Kidney capillary endothelial cell (primary cell): ENCODE data around the gene MAPK1.
"Not testable (repeated sequence)": the region's sequence is repeated elsewhere in the genome, so short reads cannot be mapped to it uniquely, and the experiment has no call there.

ENCODE experiments used
- DNase-seq: peaks from one replicate; pipeline ENCODE4 v3.0.0-alpha.2; 2018; ENCODE audit warnings: low spot score

Gene MAPK1

DNA sequence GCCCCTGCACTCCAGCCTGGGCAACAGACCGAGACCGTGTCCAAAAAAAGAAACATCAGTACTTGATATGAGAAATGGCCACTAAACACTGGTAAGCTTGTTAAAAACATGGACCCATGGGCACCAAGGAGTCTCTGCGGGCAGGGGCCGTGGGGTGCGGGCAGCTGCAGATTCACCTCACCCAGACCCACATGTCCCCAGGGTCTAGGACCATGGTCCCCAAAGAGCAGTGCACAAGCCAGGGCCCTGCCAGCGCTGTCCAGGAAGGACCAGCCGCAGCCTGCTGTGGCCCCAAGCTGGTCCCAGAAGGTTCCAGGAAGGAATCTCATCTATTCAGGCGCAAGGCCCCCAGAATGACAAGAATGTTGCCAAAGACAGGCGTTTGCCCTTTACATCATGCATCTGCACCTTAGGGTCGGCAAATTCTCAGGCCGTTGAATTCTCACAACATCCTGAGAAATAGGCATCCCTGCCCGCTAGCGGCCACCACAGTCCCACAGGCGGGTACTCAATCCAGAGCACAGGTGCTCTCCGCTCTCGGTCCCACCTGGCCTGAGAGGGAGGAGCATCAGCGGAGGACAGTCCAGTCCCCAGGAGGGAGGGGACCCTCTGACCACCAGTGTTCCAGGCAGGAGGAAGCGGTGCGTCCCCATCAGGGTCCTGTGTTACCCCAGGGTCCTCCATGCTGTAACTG, 141.3 kb downstream of the MAPK1 start:
- DNase-seq: no peak

DNA sequence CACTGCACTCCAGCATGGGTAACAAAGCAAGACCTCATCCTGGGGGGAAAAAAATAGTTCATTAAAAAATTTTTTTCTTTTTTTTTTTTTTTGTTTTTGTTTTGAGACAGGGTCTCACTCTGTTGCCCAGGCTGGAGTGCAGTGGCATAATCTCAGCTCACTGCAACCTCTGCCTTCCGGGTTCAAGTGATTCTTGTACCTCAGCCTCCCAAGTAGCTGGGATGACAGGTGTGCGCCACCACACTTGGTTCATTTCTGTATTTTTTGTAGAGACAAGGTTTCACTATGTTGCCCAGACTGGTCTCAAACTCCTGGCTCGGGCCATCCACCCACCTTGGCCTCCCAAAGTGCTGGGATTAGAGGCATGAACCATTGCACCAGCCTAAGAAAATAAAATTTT, 142.9 kb downstream of the MAPK1 start:
- not testable (repeated sequence) for DNase-seq

DNA sequence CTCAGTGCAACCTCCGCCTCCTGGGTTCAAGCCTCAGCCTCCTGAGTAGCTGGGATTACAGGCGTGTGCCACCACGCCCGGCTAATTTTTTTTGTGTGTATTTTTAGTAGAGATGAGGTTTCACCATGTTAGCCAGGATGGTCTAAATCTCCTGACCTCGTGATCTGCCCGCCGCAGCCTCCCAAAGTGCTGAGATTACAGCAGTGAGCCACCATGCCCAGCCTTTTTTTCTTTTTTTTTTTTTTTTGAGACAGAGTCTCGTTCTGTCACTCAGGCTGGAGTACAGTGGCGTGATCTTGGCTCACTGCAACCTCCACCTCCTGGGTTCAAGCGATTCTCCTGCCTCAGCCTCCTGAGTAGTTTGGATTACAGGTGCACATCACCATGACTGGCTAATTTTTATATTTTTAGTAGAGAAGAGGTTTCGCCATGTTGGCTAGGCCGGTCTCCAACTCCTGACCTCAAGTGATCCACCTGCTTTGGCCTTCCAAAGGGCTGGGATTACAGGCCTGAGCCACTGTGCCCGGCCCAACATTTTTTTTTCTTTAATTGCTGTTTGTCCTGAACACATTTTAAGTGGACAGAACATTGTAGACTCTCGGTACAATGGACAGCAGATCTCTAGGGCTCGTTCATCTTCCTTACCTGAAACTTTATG, 146.1 kb downstream of the MAPK1 start:
- not testable (repeated sequence) for DNase-seq

DNA sequence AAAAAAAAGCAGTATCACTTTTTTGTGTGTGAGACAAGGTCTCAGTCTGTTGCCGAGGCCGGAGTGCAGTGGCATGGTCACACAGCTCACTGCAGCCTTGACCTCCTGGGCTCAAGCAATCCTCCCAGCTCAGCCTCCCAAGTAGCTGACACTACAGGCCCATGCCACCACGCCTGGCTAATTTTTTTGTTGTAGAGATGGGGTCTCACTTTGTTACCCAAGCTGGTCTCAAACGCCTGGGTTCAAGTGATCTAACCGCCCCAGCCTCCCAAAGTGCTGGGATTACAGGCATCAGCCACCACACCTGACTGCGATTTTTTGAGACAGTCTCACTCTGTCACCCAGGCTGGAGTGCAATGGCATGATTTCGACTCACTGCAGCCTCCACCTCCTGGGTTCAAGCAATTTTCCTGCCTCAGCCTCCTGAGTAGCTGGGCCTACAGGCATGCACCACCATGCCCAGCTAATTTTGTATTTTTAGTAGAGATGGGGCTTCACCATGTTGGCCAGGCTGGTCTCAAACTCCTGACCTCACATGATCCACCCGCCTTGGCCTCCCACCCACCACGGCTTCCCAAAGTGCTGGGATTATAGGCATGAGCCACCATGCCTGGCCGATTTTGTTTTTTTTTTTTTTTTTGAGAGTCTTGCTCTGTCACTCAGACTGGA, 147.1 kb downstream of the MAPK1 start:
- DNase-seq: not testable (repeated sequence)

DNA sequence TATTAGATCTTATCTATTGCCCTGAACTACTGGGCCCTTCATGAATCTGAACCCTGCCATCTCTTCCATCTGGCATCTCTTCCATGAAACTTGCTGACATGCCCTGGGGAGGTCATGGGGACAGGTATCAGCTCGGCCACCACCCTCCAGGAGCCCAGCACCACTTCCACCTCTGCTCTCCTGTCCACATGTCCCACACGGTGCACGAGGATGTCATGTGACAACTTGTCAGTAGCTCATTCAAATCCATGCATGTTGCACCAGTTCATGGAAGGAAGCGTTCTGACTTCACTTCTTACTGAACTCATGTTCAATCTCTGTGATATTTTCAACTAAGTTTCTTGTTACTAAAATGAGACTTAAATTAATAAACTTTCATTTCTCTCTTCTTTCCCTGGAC, 148.4 kb downstream of the MAPK1 start:
- DNase-seq: no peak

DNA sequence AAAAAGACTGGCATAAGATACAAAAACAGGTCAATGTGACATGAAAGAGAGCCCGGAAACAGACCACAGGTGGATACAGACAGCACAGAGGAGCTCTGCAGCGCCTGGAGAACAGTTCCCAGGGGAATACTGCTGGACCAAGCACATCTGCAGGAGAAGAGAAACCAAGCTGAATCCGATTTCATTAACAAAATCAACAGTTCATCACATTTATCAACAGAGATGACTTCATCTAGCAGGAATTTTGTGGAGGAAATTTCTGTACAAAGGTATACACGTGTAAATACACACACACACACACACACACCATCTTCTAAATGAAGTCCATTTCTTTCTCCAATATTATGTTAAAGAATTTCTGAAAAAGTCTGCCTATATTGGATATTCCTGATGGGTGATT, 148.9 kb downstream of the MAPK1 start:
- no peak for DNase-seq

DNA sequence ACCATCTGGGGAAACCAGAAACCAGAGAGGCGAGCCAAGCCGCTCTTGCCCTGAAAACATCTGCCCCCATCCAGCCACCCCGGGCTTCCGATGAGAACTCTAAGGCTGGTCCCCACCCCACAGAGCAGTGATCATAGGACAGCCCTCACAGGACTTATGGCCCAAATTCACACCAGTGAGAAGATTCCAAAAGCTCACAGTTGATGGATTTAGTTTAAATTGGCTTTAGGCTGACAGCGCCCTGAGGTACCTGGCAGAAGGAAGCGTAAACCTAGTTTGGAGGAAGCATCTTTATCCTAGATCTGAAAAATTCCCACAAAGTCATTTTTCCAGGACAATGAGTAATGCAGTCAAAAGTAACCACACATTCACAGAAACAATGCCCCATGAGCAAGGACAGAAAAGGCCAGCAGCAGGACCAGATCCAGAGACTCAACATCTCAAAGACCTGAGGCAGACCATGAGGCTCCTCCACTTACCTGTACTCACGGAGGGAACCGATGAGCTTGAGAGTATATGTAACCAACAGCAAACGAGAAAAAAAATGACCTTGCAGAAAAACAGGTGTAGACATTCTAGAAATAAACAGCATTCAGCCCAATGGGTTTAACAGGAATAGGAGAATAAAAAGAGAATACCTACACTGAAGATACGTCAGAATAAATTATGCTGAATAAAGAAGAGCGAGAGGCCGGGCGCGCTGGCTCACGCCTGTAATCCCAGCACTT, 150.9 kb downstream of the MAPK1 start:
- not testable (repeated sequence) for DNase-seq

DNA sequence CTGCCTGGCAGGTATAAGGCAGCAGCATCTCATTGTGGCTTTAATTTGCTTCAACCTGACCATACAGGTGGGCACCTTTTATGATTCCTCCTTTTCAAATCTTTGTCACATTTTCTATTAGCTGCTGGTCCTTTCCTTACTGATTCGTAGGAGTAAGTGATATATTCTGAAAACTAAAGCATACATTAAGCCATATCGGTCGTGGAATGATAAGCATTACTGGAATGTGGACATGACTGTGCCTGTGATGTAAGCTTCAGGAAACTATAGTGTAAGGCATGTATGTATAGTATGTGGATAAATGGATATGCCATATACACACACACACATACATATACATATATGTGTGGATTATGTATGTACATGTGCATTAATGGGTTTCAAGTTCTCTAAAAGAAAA, 152.7 kb downstream of the MAPK1 start:
- DNase-seq: no peak

DNA sequence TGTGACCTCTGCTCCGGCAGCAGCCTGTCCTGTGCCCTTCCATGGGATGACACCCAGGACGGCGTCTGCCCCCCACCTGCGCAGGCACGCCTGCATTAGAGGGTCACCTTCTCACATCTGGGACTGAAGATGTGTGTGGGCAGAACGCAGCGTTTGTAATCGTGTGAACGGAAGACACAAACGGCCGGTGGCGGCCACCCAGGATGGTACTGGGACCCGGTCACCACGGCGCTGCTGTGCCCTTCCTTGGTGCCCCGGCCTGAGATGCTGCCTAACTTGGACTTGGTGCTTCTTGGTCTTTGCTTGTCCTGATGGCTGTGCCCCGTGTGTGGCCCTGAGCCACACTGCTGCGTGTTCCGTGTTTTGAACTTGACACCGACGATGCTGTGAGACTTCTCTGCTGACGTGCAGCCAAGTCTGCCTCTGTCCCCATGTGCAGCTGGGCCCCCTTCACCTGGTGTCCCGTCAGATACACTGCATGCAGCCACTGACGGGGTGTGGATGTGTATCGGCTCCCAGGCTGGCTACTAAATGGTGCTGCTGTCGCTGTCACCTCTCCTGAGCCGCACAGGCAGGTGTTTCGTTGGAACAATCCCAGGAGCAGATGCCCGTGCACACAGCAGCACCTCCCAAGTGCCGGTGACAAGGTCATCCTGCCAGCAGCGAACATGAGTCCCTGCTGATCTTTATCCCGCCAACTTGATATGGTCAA, 153.2 kb downstream of the MAPK1 start:
- no peak for DNase-seq

DNA sequence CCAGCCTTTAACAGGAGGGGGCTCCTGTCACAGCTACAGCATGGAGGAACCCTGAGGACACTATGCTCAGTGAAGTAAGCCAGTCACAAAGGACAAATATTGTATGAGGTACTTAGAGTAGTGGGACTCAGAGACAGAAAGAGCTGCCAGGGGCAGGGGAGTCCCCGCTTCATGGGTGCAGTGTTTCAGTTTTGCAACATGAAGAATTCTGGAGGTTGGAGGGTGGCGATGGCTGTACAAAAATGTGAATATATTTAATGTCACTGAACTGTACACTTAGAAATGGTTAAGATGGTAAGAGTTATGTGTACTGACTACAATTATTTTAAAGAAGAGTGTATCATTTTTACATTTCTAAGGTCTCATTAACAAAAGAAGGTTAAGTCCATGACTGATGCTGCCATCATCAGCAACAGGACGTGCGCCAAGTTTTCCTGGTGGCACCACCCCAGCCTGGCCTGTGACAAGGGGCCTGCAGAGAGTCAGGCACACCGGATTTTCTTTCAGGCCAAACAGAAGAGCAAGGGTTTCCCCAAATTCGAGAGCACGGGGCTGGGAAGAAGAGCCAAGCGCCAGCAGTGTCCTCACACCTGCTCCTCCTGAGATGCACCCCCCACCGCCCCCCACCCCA, 153.9 kb downstream of the MAPK1 start:
- DNase-seq: peak; percentile 29

DNA sequence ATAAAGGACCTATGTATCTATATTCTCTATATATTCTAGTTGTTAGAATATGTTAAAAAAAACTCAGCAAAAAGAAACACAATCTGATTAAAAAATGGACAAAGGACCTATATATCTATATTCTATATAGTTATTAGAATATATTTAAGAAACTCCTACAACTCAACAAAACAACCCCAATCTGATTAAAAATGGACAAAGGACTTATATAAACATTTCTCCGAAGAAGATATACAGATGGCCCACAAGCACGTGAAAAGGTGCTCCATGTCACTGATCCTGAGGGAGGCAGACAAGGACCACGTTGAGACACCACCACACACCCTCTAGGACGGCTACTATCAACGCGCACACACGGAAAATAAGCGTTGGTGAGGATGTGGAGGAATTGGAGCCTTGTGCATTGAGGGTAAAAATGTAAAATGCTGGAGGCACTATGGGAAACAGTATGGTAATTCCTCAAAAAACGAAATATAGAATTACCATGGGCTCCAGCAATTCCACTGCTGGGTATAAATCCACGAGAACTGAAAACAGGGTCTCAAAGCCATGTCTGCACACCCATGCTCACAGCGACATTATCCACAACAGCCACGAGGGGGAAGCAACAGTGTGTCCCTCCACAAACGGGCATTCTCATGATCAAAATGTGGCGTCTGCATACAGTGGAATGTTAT, 154.6 kb downstream of the MAPK1 start:
- DNase-seq: peak; percentile 82

DNA sequence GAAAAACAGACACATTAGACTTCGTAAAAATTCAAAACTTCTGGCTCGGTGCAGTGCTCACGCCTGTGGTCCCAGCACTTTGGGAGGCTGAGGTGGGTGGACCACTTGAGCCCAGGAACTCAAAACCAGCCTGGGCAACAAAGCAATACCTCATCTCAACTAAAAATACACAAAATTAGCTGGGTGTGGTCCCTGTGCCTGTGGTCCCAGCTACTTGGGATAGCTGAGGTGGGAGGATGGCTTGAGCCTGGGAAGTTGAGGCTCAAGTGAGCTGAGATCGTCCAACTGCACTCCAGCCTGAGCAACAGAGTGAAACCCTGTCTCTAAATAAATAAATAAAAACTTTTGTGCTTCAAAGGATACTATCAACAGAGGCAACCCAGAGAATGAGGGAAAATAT, 155.6 kb downstream of the MAPK1 start:
- no peak for DNase-seq

DNA sequence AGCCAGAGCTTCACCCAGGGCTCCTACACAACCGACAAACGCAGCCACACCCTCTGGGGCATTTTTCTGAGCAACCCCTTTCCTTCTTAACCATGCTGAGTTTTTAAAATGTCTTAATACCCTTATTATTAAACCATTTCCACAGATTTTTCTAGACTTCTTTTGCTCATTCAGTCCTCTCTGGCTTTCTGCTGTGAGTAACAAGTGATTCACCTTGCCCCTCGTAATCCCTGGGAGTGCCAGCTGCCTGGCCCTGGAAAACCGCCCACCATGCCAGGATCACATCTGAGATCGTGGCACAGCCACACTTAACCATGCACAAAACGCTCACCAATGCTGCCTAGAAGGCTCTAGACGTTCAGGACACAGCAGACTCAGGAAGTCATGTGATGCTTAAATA, 157.3 kb downstream of the MAPK1 start:
- DNase-seq: no peak

DNA sequence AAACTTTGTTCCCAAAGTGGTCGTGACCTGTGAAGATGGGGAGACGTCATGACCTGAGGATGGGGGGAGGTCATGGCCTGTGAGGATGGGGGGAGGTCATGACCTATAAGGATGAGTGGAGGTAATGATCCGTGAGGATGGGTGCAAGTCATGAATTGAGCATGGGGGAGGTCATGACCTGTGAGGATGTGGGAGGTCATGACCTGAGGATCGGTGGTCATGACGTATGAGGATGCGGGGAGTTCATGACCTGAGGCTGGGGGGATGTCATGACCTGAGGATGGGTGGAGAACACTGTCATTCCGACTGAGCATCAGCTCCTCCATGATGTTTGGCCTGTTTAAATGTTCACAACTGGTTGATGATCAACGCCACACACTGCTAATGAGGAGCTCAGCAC, 157.8 kb downstream of the MAPK1 start:
- DNase-seq: no peak

DNA sequence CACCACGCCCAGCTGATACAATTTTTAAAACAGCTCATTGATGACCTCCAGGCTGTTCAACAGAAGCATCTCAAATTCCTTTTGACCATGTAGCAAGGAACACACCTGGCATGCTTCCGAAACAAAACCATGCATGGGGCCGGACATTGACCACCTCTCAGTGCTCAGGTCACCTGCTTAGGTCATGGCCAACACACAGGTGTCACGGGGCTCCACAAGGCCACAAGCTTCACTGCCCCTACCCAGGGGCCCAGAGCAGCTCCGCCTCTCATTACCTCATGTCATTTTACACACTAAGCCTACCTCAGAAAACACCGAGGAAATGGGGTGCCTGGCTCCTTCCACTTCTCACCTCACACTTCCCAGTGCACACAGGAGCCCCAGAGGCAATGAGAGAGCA, 158.5 kb downstream of the MAPK1 start:
- DNase-seq: no peak

DNA sequence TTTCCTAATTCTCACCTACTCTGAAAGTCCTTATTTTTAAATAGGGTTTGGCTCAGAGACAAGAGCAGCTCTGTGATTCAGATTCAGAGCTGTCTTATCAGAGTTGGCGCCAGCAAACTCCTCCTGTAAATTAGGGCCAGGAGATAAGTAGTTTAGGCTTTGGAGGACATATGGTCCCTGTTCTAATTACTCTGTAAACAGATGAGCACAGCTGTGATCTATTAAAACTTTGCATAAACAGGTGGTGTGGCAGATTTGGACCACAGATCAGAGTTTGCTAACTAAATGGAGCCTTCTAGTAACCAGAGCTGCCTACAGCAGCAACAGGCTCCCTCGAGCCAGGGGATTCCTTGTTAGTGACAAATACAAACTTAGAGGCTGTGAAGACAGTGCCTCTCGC, 159.8 kb downstream of the MAPK1 start:
- no peak for DNase-seq
